Transverse colon (tissue), 4 donors: ENCODE data around the gene PIEZO2. TPM values are rescaled to one million over a fixed set of nuclear protein-coding genes. Genes with fewer than 3 reads are reported as not detected.

Experiments used
- DNase-seq: peaks from one replicate; pipeline ENCODE4 v3.0.0-alpha.2; 2019
- H3K27ac ChIP-seq, 4 donors: fragments of 200-600 bp; sonication (generic); 2 replicates each; pipeline ENCODE4 v1.5.1; 2016 to 2018; ENCODE audit warnings: inconsistent platforms in 4 of 4
- H3K27me3 ChIP-seq: fragments of 200-600 bp; sonication (generic); 2 replicates; pipeline ENCODE4 v1.5.1; 2017; ENCODE audit warnings: inconsistent platforms
- H3K36me3 ChIP-seq, 4 donors: fragments of 200-600 bp; sonication (generic); 2 replicates each; pipeline ENCODE4 v1.5.1; 2017 to 2019; ENCODE audit warnings: inconsistent platforms in 4 of 4
- H3K4me1 ChIP-seq, 4 donors: fragments of 200-600 bp; sonication (generic); 2 replicates each; pipeline ENCODE4 v1.5.1; 2017 to 2020; ENCODE audit warnings: inconsistent platforms in 4 of 4
- H3K4me3 ChIP-seq, 4 donors: fragments of 200-600 bp; sonication (generic); 1 replicate in 1 of 4; 2 replicates in 3 of 4; pipeline versions ENCODE4 v1.5.1 to v1.6.1; 2017 to 2019; ENCODE audit warnings: inconsistent platforms in 4 of 4
- H3K9me3 ChIP-seq, 2 donors: fragments of 200-600 bp; sonication (generic); 2 replicates each; pipeline ENCODE4 v1.5.1; 2017 to 2019; ENCODE audit warnings: inconsistent platforms in 2 of 2
- EP300 ChIP-seq: sonication (generic); formaldehyde crosslinking; IDR thresholded peaks from one replicate; pipeline ENCODE4 v1.6.1; 2017; ENCODE audit warnings: antibody characterized with exemption, low read depth
- POLR2A ChIP-seq: fragments of 450-650 bp; IDR thresholded peaks from one replicate; pipeline ENCODE4 v1.6.1; 2016; ENCODE audit warnings: antibody characterized with exemption, mild to moderate bottlenecking, moderate library complexity
- POLR2AphosphoS5 ChIP-seq, 3 donors: sonication (generic); formaldehyde crosslinking; IDR thresholded peaks; one replicate each; pipeline ENCODE4 v1.6.1; 2016; ENCODE audit warnings: antibody characterized with exemption in 3 of 3
- WGBS, 2 donors: methylation state at CpG; one replicate each; pipeline ENCODE4 v1.1.5; 2018; ENCODE audit warnings: low coverage in 1 of 2; 5-methylcytosine and 5-hydroxymethylcytosine counted together
- in situ Hi-C, 4 donors: fragments of 200-750 bp; cut with MboI; loops; one replicate each; pipeline versions ENCODE4 v1.15.0 to v1.15.1; 2017; ENCODE audit warnings: low sequenced_read_pairs in 3 of 4, low pct_ligation_motif_present in 1 of 4, low pct_unique_long_range_greater_than_20kb in 1 of 4
- intact Hi-C: fragments of 100-400 bp; cut with DNase I; formaldehyde crosslinking; loops from one replicate; pipeline ENCODE4 v1.15.1; 2023; ENCODE audit warnings: low total_unique reads
- total RNA-seq, 4 donors: library from RNA; depleted of rRNA; stranded (reverse); fragments of >200 nt; gene quantifications; one replicate each; pipeline ENCODE4 v1.1.0, GENCODE V29; 2016
- TF ChIP-seq, protein P1 (sequence below), 5 experiments: fragments of 200-600 bp in 3 of 5; fragments of 450-650 bp in 2 of 5; sonication (generic) in 3 of 5; IDR thresholded peaks; 1 replicate in 2 of 5; 2 replicates in 3 of 5; pipeline ENCODE4 v1.5.1; 2016 to 2017; ENCODE audit warnings: antibody characterized with exemption in 5 of 5, inconsistent platforms in 3 of 5, mild to moderate bottlenecking in 2 of 5, moderate library complexity in 1 of 5

Gene PIEZO2
- total RNA-seq, 4 donors from 2014 or later = 2.9 to 7.5 (median 4.5) TPM

DNA sequence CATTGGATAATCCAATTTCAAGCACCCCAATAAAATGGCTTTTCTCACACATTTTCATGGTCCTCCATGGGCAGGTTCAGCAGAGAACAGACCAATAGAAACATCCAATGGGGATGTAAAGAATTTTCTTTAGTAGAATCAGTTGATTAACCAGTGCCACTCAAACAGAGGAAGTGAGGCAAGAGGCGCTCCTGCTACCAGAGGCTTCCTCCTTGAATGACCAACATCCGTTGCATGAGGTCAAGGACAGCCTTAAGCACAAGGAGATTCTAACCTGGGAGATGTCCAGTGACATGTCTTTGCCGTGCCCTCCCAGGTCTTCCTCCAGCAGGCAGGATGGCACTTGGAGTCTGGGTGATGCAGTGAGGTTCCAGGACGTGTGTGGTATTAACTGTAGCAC, 146.6 kb downstream of the PIEZO2 start:
- TF ChIP-seq POLR2A = no peak
- TF ChIP-seq, protein P1, sequence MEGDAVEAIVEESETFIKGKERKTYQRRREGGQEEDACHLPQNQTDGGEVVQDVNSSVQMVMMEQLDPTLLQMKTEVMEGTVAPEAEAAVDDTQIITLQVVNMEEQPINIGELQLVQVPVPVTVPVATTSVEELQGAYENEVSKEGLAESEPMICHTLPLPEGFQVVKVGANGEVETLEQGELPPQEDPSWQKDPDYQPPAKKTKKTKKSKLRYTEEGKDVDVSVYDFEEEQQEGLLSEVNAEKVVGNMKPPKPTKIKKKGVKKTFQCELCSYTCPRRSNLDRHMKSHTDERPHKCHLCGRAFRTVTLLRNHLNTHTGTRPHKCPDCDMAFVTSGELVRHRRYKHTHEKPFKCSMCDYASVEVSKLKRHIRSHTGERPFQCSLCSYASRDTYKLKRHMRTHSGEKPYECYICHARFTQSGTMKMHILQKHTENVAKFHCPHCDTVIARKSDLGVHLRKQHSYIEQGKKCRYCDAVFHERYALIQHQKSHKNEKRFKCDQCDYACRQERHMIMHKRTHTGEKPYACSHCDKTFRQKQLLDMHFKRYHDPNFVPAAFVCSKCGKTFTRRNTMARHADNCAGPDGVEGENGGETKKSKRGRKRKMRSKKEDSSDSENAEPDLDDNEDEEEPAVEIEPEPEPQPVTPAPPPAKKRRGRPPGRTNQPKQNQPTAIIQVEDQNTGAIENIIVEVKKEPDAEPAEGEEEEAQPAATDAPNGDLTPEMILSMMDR (IDR thresholded peaks at IDR 0.05) = no peak
- TF ChIP-seq EP300 = no peak
- TF ChIP-seq POLR2AphosphoS5 (IDR thresholded peaks at IDR 0.05) = no peak
- intact Hi-C loops = no loop called here
- Histone ChIP-seq H3K27ac (no peak overlapping the region), H3K4me3 (no peak overlapping the region), H3K4me1 (no peaks in the 10 kb centered on the region), H3K27me3 (no peaks in the 10 kb centered on the region), H3K36me3 (no peaks in the 10 kb centered on the region), H3K9me3 (peaks cover 8 to 12% of the 10 kb centered on the region in 2 donors)
- WGBS, 2 donors = 72 to 80% methylated on average over 1 to 4 of the region's 4 CpGs
- no peak for DNase-seq
- in situ Hi-C loops = no loop called here

DNA sequence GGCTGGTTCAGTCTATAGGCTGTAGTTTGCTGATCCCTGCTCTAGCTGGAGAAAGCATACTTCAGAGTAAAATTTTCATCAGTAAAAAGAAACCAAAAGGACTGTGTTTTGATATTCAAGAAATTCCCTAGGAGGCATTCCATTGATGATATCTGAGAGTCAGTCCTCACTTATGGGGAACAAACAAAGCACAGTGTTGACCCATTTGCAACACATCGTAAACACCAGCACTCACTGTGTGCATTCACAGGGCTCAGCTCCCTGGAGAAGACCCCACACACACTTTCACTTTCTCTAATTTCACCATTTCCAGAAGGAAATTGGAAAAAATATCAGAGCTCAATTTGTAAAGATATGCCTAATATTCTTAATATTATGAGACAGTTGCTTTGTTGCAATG, 147.1 kb downstream of the PIEZO2 start:
- intact Hi-C loops = no loop called here
- no peaks in the 10 kb centered on the region for H3K36me3 ChIP-seq
- H3K4me3 ChIP-seq = no peak overlapping the region
- no peak for TF ChIP-seq POLR2A
- TF ChIP-seq, protein P1 (IDR thresholded peaks at IDR 0.05) = no peak
- no peak for TF ChIP-seq POLR2AphosphoS5 (IDR thresholded peaks at IDR 0.05)
- H3K27me3 ChIP-seq = no peaks in the 10 kb centered on the region
- WGBS, 2 donors = 86% methylated on average over 1 of the region's 1 CpG; no CpG with 5 or more reads in 1 of the 2 donors
- H3K4me1 ChIP-seq = no peaks in the 10 kb centered on the region
- in situ Hi-C loops = no loop called here
- no peak for DNase-seq
- H3K9me3 ChIP-seq = peaks cover 8 to 15% of the 10 kb centered on the region in 2 donors
- no peak overlapping the region for H3K27ac ChIP-seq

DNA sequence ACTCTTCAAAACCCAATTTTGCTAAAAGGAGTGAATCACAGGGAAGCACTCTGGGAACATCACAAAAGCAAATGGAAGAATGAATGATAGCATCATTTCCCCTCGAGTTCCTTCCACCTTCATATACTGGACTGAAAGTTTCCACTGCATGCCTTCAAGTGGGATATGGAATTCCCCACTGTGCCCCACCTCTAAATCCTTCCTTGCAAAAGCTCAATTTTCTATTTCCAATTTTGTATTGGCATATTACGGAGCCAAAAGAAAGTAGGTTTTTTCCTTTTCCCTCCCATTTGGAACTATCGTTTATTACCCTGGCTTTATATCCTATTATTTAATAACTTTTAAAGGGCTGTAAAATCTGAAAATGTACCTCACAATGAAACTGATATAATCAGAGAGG, 149.3 kb downstream of the PIEZO2 start:
- Histone ChIP-seq H3K4me3 (no peak overlapping the region), H3K36me3 (no peaks in the 10 kb centered on the region), H3K4me1 (no peaks in the 10 kb centered on the region), H3K27me3 (no peaks in the 10 kb centered on the region), H3K27ac (no peak overlapping the region), H3K9me3 (peaks cover 8 to 15% of the 10 kb centered on the region in 2 donors)
- intact Hi-C loops = no loop called here
- in situ Hi-C loops = no loop called here
- no peak for DNase-seq
- WGBS, 2 donors = 78% methylated on average over 3 of the region's 3 CpGs
- TF ChIP-seq POLR2AphosphoS5 (IDR thresholded peaks at IDR 0.05) (no peak), POLR2A (no peak), EP300 (no peak)
- TF ChIP-seq, protein P1 (IDR thresholded peaks at IDR 0.05) = no peak

DNA sequence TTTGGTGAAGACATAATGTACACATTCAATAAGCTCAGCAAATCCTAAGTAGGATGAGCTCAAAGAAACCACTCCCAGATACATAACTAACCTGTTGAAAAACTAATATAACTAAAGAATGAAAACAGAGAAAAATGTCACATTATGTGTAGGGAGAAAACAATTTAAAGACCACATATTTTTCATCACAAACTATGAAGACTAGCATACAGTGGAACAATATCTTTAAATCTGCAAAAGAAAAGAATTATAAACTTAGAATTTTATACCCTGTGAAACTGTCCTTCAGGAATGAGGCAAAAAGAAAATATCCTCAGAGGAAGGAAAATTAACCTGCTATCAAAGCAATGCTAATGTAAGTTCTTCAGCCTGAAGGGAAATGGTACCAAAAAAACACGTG, 151.5 kb downstream of the PIEZO2 start:
- Histone ChIP-seq H3K36me3 (no peaks in the 10 kb centered on the region), H3K27ac (no peak overlapping the region), H3K4me1 (no peaks in the 10 kb centered on the region), H3K27me3 (no peaks in the 10 kb centered on the region), H3K4me3 (no peak overlapping the region), H3K9me3 (peaks cover 8 to 15% of the 10 kb centered on the region in 2 donors)
- in situ Hi-C loops (no loop called here), intact Hi-C loops (no loop called here)
- TF ChIP-seq EP300 (no peak), POLR2A (no peak), POLR2AphosphoS5 (IDR thresholded peaks at IDR 0.05) (no peak)
- TF ChIP-seq, protein P1 (IDR thresholded peaks at IDR 0.05) = no peak
- WGBS, 2 donors = 57 to 72% methylated on average over 1 of the region's 1 CpG
- DNase-seq = no peak
